OCI-LY1 (cell line): ENCODE measurements around the gene SPSB4.

Experiments used
- CTCF ChIP-seq: fragments of 200-600 bp; sonication (generic), shearing (Covaris generic); IDR thresholded peaks from 2 replicates; pipeline ENCODE4 v1.5.1; 2017; ENCODE audit warnings: mild to moderate bottlenecking, antibody characterized with exemption, low read length, moderate library complexity, mixed read lengths
- EZH2 ChIP-seq: fragments of 200-600 bp; sonication (generic), shearing (Covaris generic); IDR thresholded peaks from 2 replicates; pipeline ENCODE4 v1.8.0; 2017; ENCODE audit warnings: borderline replicate concordance, mixed run types, mild to moderate bottlenecking, antibody characterized with exemption, low read length, moderate library complexity, mixed read lengths

GRCh38 chr3:141102372-141102771 is 51.2 kb downstream of the SPSB4 start:
- TF ChIP-seq EZH2 (no peak), CTCF (no peak)
